Measurements from ENCODE around the gene DND1. TPM values are rescaled to one million over a fixed set of nuclear protein-coding genes. Genes with fewer than 3 reads are reported as not detected.
"Not testable (repeated sequence)": the region's sequence is repeated elsewhere in the genome, so short reads cannot be mapped to it uniquely, and the experiment has no call there.

DND1 gene
- total RNA-seq, 2 donors from 2014 or later, result 0.54 to 1.8 TPM

DNA sequence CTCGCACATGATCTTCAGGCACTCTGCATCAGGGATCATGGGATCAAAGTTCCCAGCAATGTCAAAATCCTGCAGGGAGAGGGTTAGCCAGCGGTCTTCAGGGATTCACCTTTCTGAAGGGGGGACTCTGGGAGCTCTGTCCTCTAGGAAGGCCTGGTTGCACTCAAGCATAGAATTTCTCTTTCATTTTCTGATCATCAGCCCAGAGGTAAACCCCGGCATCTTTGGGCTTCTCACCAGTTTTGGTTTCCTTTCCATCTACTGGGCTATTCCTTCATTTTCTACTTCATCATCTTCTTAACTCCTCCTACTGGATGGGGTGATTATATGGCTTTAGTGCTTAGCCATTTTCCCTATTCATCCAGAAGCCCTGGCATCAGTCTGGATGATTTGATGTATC lies 4.6 kb upstream of the DND1 start:
- peaks cover 64% of the 10 kb centered on the region for H3K36me3 ChIP-seq

DNA sequence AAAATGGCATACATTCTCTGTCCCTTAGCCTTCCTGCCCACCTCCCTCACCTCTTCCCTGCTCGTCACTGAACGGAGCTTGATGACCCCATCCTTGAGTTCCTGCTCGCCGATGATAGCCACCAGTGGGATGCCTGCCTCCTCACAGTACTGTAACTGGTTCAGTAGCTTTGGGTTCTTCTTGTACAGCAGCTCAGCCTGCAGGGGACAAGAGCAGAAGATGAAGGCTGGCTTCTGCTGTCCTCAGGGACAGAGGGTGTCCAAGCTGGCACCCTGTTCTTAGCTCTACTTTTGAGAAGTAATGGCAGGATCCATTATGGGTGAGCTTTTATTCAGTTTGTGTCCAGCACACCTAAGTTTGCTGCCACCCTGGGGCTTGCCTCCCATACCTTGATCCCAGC lies 1.3 kb upstream of the DND1 start:
- no peak for ATAC-seq (ENCODE audit: insufficient number of reproducible peaks, low FRiP score, low read depth)

More for the DNA sequence above, 4.6 kb upstream of the DND1 start:
- Histone ChIP-seq H3K4me3 (no peak overlapping the region), H3K9me3 (no peaks in the 10 kb centered on the region), H3K4me1 (ENCODE audit: control insufficient read depth in 1 of 2, low read depth in 2 of 2) (no peaks in the 10 kb centered on the region), H3K27ac (no peak overlapping the region), H3K27me3 (replicated peaks; ENCODE audit: insufficient read depth) (no peaks in the 10 kb centered on the region)
- ATAC-seq (ENCODE audit: insufficient number of reproducible peaks, low FRiP score, low read depth) (no peak), DNase-seq (ENCODE audit: low spot score) (no peak)
- TF ChIP-seq, protein P1, sequence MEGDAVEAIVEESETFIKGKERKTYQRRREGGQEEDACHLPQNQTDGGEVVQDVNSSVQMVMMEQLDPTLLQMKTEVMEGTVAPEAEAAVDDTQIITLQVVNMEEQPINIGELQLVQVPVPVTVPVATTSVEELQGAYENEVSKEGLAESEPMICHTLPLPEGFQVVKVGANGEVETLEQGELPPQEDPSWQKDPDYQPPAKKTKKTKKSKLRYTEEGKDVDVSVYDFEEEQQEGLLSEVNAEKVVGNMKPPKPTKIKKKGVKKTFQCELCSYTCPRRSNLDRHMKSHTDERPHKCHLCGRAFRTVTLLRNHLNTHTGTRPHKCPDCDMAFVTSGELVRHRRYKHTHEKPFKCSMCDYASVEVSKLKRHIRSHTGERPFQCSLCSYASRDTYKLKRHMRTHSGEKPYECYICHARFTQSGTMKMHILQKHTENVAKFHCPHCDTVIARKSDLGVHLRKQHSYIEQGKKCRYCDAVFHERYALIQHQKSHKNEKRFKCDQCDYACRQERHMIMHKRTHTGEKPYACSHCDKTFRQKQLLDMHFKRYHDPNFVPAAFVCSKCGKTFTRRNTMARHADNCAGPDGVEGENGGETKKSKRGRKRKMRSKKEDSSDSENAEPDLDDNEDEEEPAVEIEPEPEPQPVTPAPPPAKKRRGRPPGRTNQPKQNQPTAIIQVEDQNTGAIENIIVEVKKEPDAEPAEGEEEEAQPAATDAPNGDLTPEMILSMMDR (IDR thresholded peaks at IDR 0.05), result no peak

DNA sequence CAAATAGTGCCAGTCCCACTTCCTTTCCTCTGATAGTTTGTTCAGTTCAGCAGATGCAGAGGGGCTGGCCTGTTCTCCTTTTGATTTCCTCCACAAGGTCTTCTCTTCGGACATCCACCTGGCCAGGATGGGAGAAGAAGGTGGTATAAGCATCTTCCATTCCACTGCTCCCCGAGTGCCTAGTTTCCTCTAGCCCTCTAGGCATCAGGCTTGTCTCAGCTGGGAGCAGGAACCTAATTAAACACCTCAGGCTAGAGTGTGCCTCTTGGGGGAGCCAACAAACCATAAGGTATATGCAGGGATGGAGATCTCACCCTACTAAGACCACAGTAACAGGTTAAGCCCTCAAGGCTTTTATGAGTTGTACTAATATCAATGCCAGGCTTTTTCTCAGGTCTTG lies 835 bp upstream of the DND1 start:
- peaks cover 53% of the 10 kb centered on the region for H3K36me3 ChIP-seq
- no peak overlapping the region for H3K4me3 ChIP-seq
- TF ChIP-seq, protein P1 (IDR thresholded peaks at IDR 0.05), result no peak

More for the DNA sequence above, 1.3 kb upstream of the DND1 start:
- no peak for DNase-seq (ENCODE audit: low spot score)
- no peak overlapping the region for H3K4me3 ChIP-seq
- H3K4me1 ChIP-seq (ENCODE audit: control insufficient read depth in 1 of 2, low read depth in 2 of 2), result no peaks in the 10 kb centered on the region
- TF ChIP-seq, protein P1 (IDR thresholded peaks at IDR 0.05), result no peak
- H3K36me3 ChIP-seq, result peaks cover 53% of the 10 kb centered on the region
- H3K9me3 ChIP-seq, result no peaks in the 10 kb centered on the region
- H3K27ac ChIP-seq, result no peak overlapping the region
- no peaks in the 10 kb centered on the region for H3K27me3 ChIP-seq (replicated peaks; ENCODE audit: insufficient read depth)

GRCh38 chr5:140672455-140673186 lies 755 bp downstream of the DND1 start:
- DNase-seq (ENCODE audit: low spot score) (no peak), ATAC-seq (ENCODE audit: insufficient number of reproducible peaks, low FRiP score, low read depth) (no peak)
- no peaks in the 10 kb centered on the region for H3K4me1 ChIP-seq (ENCODE audit: control insufficient read depth in 1 of 2, low read depth in 2 of 2)
- TF ChIP-seq, protein P1 (IDR thresholded peaks at IDR 0.05), result no peak
- no peaks in the 10 kb centered on the region for H3K27me3 ChIP-seq (replicated peaks; ENCODE audit: insufficient read depth)
- no peaks in the 10 kb centered on the region for H3K9me3 ChIP-seq
- H3K4me3 ChIP-seq, result peak overlapping the region; percentile 21
- H3K27ac ChIP-seq, result no peak overlapping the region
- H3K36me3 ChIP-seq, result peaks cover 55% of the 10 kb centered on the region

More for the DNA sequence above, 835 bp upstream of the DND1 start:
- ATAC-seq (ENCODE audit: insufficient number of reproducible peaks, low FRiP score, low read depth) (no peak), DNase-seq (ENCODE audit: low spot score) (no peak)
- no peak overlapping the region for H3K27ac ChIP-seq
- H3K9me3 ChIP-seq, result no peaks in the 10 kb centered on the region
- H3K27me3 ChIP-seq (replicated peaks; ENCODE audit: insufficient read depth), result no peaks in the 10 kb centered on the region
- H3K4me1 ChIP-seq (ENCODE audit: control insufficient read depth in 1 of 2, low read depth in 2 of 2), result no peaks in the 10 kb centered on the region

DNA sequence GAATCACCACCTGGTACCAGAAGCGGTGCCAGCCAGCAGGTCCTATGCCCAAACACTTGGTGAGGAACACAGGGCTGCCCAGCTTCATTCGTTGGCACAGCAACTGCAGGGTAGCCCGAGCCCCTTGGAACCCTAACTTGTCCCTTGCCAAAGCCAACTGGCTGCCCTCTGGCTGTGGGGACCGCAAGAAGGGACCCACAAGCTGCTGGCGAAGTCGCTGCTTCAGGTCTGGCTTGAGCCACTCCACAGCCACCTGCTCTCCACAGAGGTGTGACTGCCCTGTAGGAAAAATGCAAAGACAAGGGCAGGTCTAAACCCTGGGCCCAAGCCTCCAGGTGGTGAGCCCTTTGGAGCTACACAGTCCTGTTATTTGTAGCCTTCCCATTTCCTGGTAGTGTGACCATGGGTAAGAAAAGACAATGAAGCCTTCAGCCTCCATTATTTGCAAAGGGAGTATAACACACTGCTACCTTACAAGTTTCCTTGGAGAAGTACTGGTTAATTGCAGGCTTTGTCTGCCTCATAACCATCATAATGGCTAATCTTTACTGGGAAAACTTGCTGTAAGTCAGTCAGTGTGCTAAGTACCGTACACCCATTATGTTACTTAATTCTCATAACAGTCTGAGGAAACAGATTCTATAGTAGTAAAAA lies 1.8 kb downstream of the DND1 start:
- Histone ChIP-seq H3K4me3 (no peak overlapping the region), H3K9me3 (no peaks in the 10 kb centered on the region), H3K4me1 (ENCODE audit: control insufficient read depth in 1 of 2, low read depth in 2 of 2) (peaks cover 0 to 3% of the 10 kb centered on the region in 2 donors), H3K27ac (no peak overlapping the region), H3K36me3 (peaks cover 45% of the 10 kb centered on the region), H3K27me3 (replicated peaks; ENCODE audit: insufficient read depth) (no peaks in the 10 kb centered on the region)
- ATAC-seq (ENCODE audit: insufficient number of reproducible peaks, low FRiP score, low read depth) (no peak), DNase-seq (ENCODE audit: low spot score) (no peak)
- TF ChIP-seq, protein P1 (IDR thresholded peaks at IDR 0.05), result no peak

DNA sequence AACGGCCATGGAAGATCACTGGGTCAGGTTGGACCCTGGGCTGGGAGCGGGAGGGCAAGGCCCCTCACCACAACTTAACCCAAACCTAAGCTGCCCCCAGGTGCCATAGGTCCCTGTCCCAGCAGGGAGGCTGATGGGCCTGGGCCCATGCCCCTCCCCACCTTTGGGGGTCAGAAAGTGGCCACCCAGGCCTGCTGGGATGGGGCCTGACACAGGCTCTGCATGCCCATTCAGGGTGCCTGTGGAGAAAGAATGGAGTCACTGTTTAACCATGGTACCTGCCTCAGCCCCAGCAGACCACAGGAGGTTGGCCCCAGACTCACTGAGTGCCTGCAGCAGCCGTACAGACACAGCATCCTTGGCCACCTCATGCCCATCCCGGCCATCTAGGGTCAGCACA lies 2.3 kb downstream of the DND1 start:
- not testable (repeated sequence) for H3K4me1 ChIP-seq (ENCODE audit: control insufficient read depth in 1 of 2, low read depth in 2 of 2); H3K27me3 ChIP-seq (replicated peaks; ENCODE audit: insufficient read depth); H3K27ac ChIP-seq; ATAC-seq (ENCODE audit: insufficient number of reproducible peaks, low FRiP score, low read depth); DNase-seq (ENCODE audit: low spot score); H3K9me3 ChIP-seq; H3K4me3 ChIP-seq
- peaks cover 39% of the 10 kb centered on the region for H3K36me3 ChIP-seq

Data from thoracic aorta (tissue), 2 donors.